Stimulated activated naive B cell treated with anti-CD40 and anti-IgM and Interleukin-4, amounts not matched to agents 10 μg/mL and 1 μg/mL and 100 μg/mL, for 72 hours (primary cell): Measurements from ENCODE around the gene NCOA7.
"Not testable (repeated sequence)": the region's sequence is repeated elsewhere in the genome, so short reads cannot be mapped to it uniquely, and the experiment has no call there.

Experiments
- ATAC-seq, 2 donors: fragments of 150-1000 bp; cut with Tn5 transposase; replicated peaks; 2 replicates each; pipeline ENCODE4 v1.10.0; 2021; ENCODE audit warnings: moderate library complexity in 1 of 2
- DNase-seq: peaks from one replicate; pipeline ENCODE4 v3.0.0; 2021
- H3K27ac Mint-ChIP-seq: one replicate; pipeline ENCODE4 v1.8.0; 2022; ENCODE audit warnings: mild to moderate bottlenecking, mixed read lengths
- H3K27me3 Mint-ChIP-seq, 2 donors: one replicate each; pipeline ENCODE4 v1.8.0; 2022; ENCODE audit warnings: mixed read lengths in 2 of 2
- H3K36me3 Mint-ChIP-seq, 2 donors: one replicate each; pipeline ENCODE4 v1.8.0; 2022; ENCODE audit warnings: mixed read lengths in 2 of 2, mild to moderate bottlenecking in 1 of 2
- H3K4me1 Mint-ChIP-seq, 2 donors: one replicate each; pipeline ENCODE4 v1.8.0; 2022; ENCODE audit warnings: mixed read lengths in 2 of 2, mild to moderate bottlenecking in 1 of 2
- H3K4me3 Mint-ChIP-seq, 2 donors: one replicate each; pipeline ENCODE4 v1.8.0; 2022; ENCODE audit warnings: mild to moderate bottlenecking in 2 of 2, mixed read lengths in 2 of 2, moderate library complexity in 1 of 2
- H3K9me3 Mint-ChIP-seq, 2 donors: one replicate each; pipeline ENCODE4 v1.8.0; 2022; ENCODE audit warnings: mixed read lengths in 2 of 2, mild to moderate bottlenecking in 1 of 2

The NCOA7 gene

GRCh38 chr6:125942672-125943527 is 152.1 kb downstream of the NCOA7 start:
- DNase-seq (no peak), ATAC-seq (no peak)
- H3K9me3 Mint-ChIP-seq: no peaks in the 10 kb centered on the region
- H3K4me1 Mint-ChIP-seq: no peaks in the 10 kb centered on the region
- peaks cover 0 to 11% of the 10 kb centered on the region in 2 donors for H3K27me3 Mint-ChIP-seq
- H3K36me3 Mint-ChIP-seq: no peaks in the 10 kb centered on the region
- no peak overlapping the region for H3K27ac Mint-ChIP-seq
- no peak overlapping the region for H3K4me3 Mint-ChIP-seq

GRCh38 chr6:125943528-125944433 is 153.0 kb downstream of the NCOA7 start:
- Mint-ChIP-seq H3K27ac (no peak overlapping the region), H3K4me3 (no peak overlapping the region), H3K27me3 (peaks cover 0 to 11% of the 10 kb centered on the region in 2 donors), H3K36me3 (no peaks in the 10 kb centered on the region), H3K9me3 (no peaks in the 10 kb centered on the region), H3K4me1 (no peaks in the 10 kb centered on the region)
- ATAC-seq (no peak), DNase-seq (no peak)

- no peaks in the 10 kb centered on the region for H3K4me1 Mint-ChIP-seq
- no peak overlapping the region for H3K4me3 Mint-ChIP-seq
- no peak for ATAC-seq
- H3K27ac Mint-ChIP-seq: no peak overlapping the region
- DNase-seq: no peak
- no peaks in the 10 kb centered on the region for H3K36me3 Mint-ChIP-seq
- no peaks in the 10 kb centered on the region for H3K9me3 Mint-ChIP-seq
- H3K27me3 Mint-ChIP-seq: peaks cover 0 to 11% of the 10 kb centered on the region in 2 donors
Observed at GRCh38 chr6:125944434-125944816, 153.7 kb downstream of the NCOA7 start.

- Mint-ChIP-seq H3K4me3 (no peak overlapping the region), H3K36me3 (no peaks in the 10 kb centered on the region), H3K4me1 (no peaks in the 10 kb centered on the region), H3K9me3 (no peaks in the 10 kb centered on the region), H3K27me3 (peaks cover 0 to 11% of the 10 kb centered on the region in 2 donors), H3K27ac (no peak overlapping the region)
- ATAC-seq (no peak), DNase-seq (no peak)
Observed at GRCh38 chr6:125944896-125945295, 154.1 kb downstream of the NCOA7 start.

- Mint-ChIP-seq H3K4me3 (no peak overlapping the region), H3K9me3 (no peaks in the 10 kb centered on the region), H3K27ac (no peak overlapping the region), H3K4me1 (no peaks in the 10 kb centered on the region), H3K36me3 (no peaks in the 10 kb centered on the region), H3K27me3 (peaks cover 0 to 11% of the 10 kb centered on the region in 2 donors)
- ATAC-seq (no peak), DNase-seq (no peak)
Observed at GRCh38 chr6:125945378-125946141, 154.8 kb downstream of the NCOA7 start.

GRCh38 chr6:125947615-125948014 is 156.9 kb downstream of the NCOA7 start:
- H3K36me3 Mint-ChIP-seq: no peaks in the 10 kb centered on the region
- DNase-seq (no peak), ATAC-seq (no peak)
- no peak overlapping the region for H3K27ac Mint-ChIP-seq
- H3K9me3 Mint-ChIP-seq: no peaks in the 10 kb centered on the region
- H3K4me1 Mint-ChIP-seq: no peaks in the 10 kb centered on the region
- peaks cover 0 to 4% of the 10 kb centered on the region in 2 donors for H3K27me3 Mint-ChIP-seq
- H3K4me3 Mint-ChIP-seq: no peak overlapping the region

GRCh38 chr6:125948455-125948854 is 157.7 kb downstream of the NCOA7 start:
- Mint-ChIP-seq H3K9me3 (no peaks in the 10 kb centered on the region), H3K4me3 (no peak overlapping the region), H3K27me3 (no peaks in the 10 kb centered on the region), H3K36me3 (no peaks in the 10 kb centered on the region), H3K4me1 (no peaks in the 10 kb centered on the region), H3K27ac (no peak overlapping the region)
- DNase-seq (no peak), ATAC-seq (no peak)

- H3K36me3 Mint-ChIP-seq: no peaks in the 10 kb centered on the region
- no peak overlapping the region for H3K27ac Mint-ChIP-seq
- H3K27me3 Mint-ChIP-seq: no peaks in the 10 kb centered on the region
- ATAC-seq (no peak), DNase-seq (no peak)
- H3K4me3 Mint-ChIP-seq: no peak overlapping the region
- H3K4me1 Mint-ChIP-seq: no peaks in the 10 kb centered on the region
- no peaks in the 10 kb centered on the region for H3K9me3 Mint-ChIP-seq
Observed at GRCh38 chr6:125949069-125949468, 158.3 kb downstream of the NCOA7 start.

GRCh38 chr6:125950293-125950692 is 159.5 kb downstream of the NCOA7 start:
- Mint-ChIP-seq H3K9me3 (no peaks in the 10 kb centered on the region), H3K36me3 (no peaks in the 10 kb centered on the region), H3K27me3 (no peaks in the 10 kb centered on the region), H3K4me3 (no peak overlapping the region), H3K4me1 (no peaks in the 10 kb centered on the region), H3K27ac (no peak overlapping the region)
- DNase-seq: no peak
- ATAC-seq: no peak

GRCh38 chr6:125950716-125951115 is 160.0 kb downstream of the NCOA7 start:
- not testable (repeated sequence) for H3K4me1 Mint-ChIP-seq, DNase-seq, H3K36me3 Mint-ChIP-seq, H3K27me3 Mint-ChIP-seq, H3K9me3 Mint-ChIP-seq, ATAC-seq, H3K4me3 Mint-ChIP-seq, H3K27ac Mint-ChIP-seq

GRCh38 chr6:125951323-125951722 is 160.6 kb downstream of the NCOA7 start:
- no peak for DNase-seq
- H3K4me1 Mint-ChIP-seq: peaks cover 0 to 2% of the 10 kb centered on the region in 2 donors
- H3K4me3 Mint-ChIP-seq: no peak overlapping the region
- no peaks in the 10 kb centered on the region for H3K36me3 Mint-ChIP-seq
- no peak for ATAC-seq
- no peaks in the 10 kb centered on the region for H3K27me3 Mint-ChIP-seq
- no peaks in the 10 kb centered on the region for H3K9me3 Mint-ChIP-seq
- H3K27ac Mint-ChIP-seq: no peak overlapping the region

- Mint-ChIP-seq H3K27ac (no peak overlapping the region), H3K4me3 (no peak overlapping the region), H3K4me1 (peaks cover 0 to 2% of the 10 kb centered on the region in 2 donors), H3K9me3 (no peaks in the 10 kb centered on the region), H3K36me3 (no peaks in the 10 kb centered on the region), H3K27me3 (no peaks in the 10 kb centered on the region)
- no peak for DNase-seq
- ATAC-seq: no peak
Observed at GRCh38 chr6:125952764-125953501, 162.2 kb downstream of the NCOA7 start.

- Mint-ChIP-seq H3K4me1 (peaks cover 0 to 2% of the 10 kb centered on the region in 2 donors), H3K36me3 (no peaks in the 10 kb centered on the region), H3K27ac (no peak overlapping the region), H3K4me3 (no peak overlapping the region), H3K9me3 (no peaks in the 10 kb centered on the region), H3K27me3 (no peaks in the 10 kb centered on the region)
- no peak for DNase-seq
- ATAC-seq: no peak
Observed at GRCh38 chr6:125953502-125953875, 162.7 kb downstream of the NCOA7 start.
